Endothelial cell of umbilical vein (primary cell): ENCODE measurements around the gene CXorf49B. TPM values are rescaled to one million over a fixed set of nuclear protein-coding genes. Genes with fewer than 3 reads are reported as not detected.
"Not testable (repeated sequence)": the region's sequence is repeated elsewhere in the genome, so short reads cannot be mapped to it uniquely, and the experiment has no call there.

Experiments used
- BruUV-seq: library from RNA; stranded (reverse); fragments of 400-500 nt; replicated peaks from 2 replicates; lab custom pipeline; 2021; lab: Mats Ljungman, UMichigan
- CTCF ChIA-PET: fragments of 300-600, 350-600 bp; sonication (Branson Sonifier 250); formaldehyde crosslinking; loops from one replicate; lab custom pipeline; 2021; ENCODE audit warnings: antibody characterized with exemption, inconsistent platforms; lab: Charles Lee
- POLR2A ChIA-PET: fragments of 300-600, 350-600 bp; sonication (Branson Sonifier 250); formaldehyde crosslinking; loops from one replicate; lab custom pipeline; 2021; ENCODE audit warnings: antibody characterized with exemption, inconsistent platforms; lab: Charles Lee
- DNase-seq: peaks from one replicate; pipeline ENCODE4 v3.0.0-alpha.2; 2011; ENCODE audit warnings: low read depth, low spot score
- FAIRE-seq: peaks from 2 replicates; lab custom pipeline; 2011; peaks lifted over from hg19 to GRCh38; lab: Jason Lieb, UNC
- H2AFZ ChIP-seq: 2 replicates; pipeline ENCODE4 v1.6.0; 2012; ENCODE audit warnings: low read depth, low read length, control low read depth, inconsistent platforms
- H3K27ac ChIP-seq: 2 replicates; pipeline ENCODE4 v1.5.1; 2011; ENCODE audit warnings: low read depth, mild to moderate bottlenecking, control low read depth, low read length, moderate library complexity; ENCODE audit not compliant: insufficient read depth
- H3K27me3 ChIP-seq, 2 experiments: 2 replicates each; pipeline versions ENCODE4 v1.6.0 to v1.6.1; 2011; ENCODE audit warnings: low read length in 2 of 2, mixed read lengths in 1 of 2; ENCODE audit not compliant: control insufficient read depth in 2 of 2, insufficient read depth in 2 of 2
- H3K36me3 ChIP-seq, 2 experiments: 2 replicates in 1 of 2; 3 replicates in 1 of 2; pipeline ENCODE4 v1.5.1; 2011; ENCODE audit warnings: low read length in 2 of 2, mild to moderate bottlenecking in 1 of 2, moderate library complexity in 1 of 2; ENCODE audit not compliant: control insufficient read depth in 2 of 2, insufficient read depth in 2 of 2; ENCODE audit errors: extremely low read depth in 1 of 2
- H3K4me1 ChIP-seq: 3 replicates; pipeline ENCODE4 v1.5.1; 2011; ENCODE audit warnings: mild to moderate bottlenecking, low read length; ENCODE audit not compliant: control insufficient read depth, insufficient read depth; ENCODE audit errors: extremely low read depth
- H3K4me2 ChIP-seq: 2 replicates; pipeline ENCODE4 v1.6.1; 2011; ENCODE audit warnings: low read length, control low read depth, mixed read lengths; ENCODE audit not compliant: insufficient read depth
- H3K4me3 ChIP-seq, 3 experiments: fragments of 200-600 bp in 1 of 3; sonication (generic), shearing (Covaris generic) in 1 of 3; replicated peaks in 1 of 3; 2 replicates each; pipeline ENCODE4 v1.5.1; 2011 to 2016; ENCODE audit warnings: control low read depth in 3 of 3, low read length in 3 of 3, mild to moderate bottlenecking in 2 of 3, inconsistent platforms in 1 of 3, low read depth in 1 of 3, moderate library complexity in 1 of 3; ENCODE audit not compliant: insufficient read depth in 1 of 3
- H3K79me2 ChIP-seq: 2 replicates; pipeline ENCODE4 v1.6.0; 2012; ENCODE audit warnings: low read length, inconsistent platforms; ENCODE audit not compliant: control insufficient read depth, insufficient read depth
- H3K9ac ChIP-seq: replicated peaks from 2 replicates; pipeline ENCODE3; 2011; ENCODE audit warnings: low read length, control low read depth; ENCODE audit not compliant: insufficient read depth; ENCODE audit errors: extremely low read depth
- H3K9me1 ChIP-seq: replicated peaks from 3 replicates; pipeline ENCODE4 v1.6.0; 2011; ENCODE audit warnings: mild to moderate bottlenecking, low read length; ENCODE audit not compliant: control insufficient read depth, insufficient read depth; ENCODE audit errors: extremely low read depth
- H3K9me3 ChIP-seq: replicated peaks from 2 replicates; pipeline ENCODE4 v1.5.1; 2012; ENCODE audit warnings: low read length, inconsistent platforms; ENCODE audit not compliant: control insufficient read depth, insufficient read depth
- H4K20me1 ChIP-seq: replicated peaks from 2 replicates; pipeline ENCODE3; 2011; ENCODE audit warnings: mild to moderate bottlenecking, low read length; ENCODE audit not compliant: control insufficient read depth, insufficient read depth; ENCODE audit errors: extremely low read depth
- dilution Hi-C: fragments of 300-500 bp; cut with MboI; formaldehyde crosslinking; loops from one replicate; pipeline ENCODE4 v1.15.0; 2019; ENCODE audit warnings: low sequenced_read_pairs; ENCODE audit not compliant: extremely low pct_ligation_motif_present
- intact Hi-C: fragments of 100-400 bp; cut with micrococcal nuclease; formaldehyde crosslinking; loops from one replicate; pipeline ENCODE4 v1.10.0; 2022
- polyA plus RNA-seq, 4 experiments: library from polyadenylated mRNA; depleted of rRNA in 3 of 4; stranded (reverse) in 3 of 4; unstranded in 1 of 4; fragments of >200 nt; gene quantifications; 2 replicates each; pipeline versions ENCODE4 v1.2.1 to v1.2.3, GENCODE V29; 2011 to 2012; ENCODE audit warnings: missing spikeins in 1 of 4
- total RNA-seq: library from RNA; stranded (reverse); gene quantifications from 2 replicates; pipeline ENCODE4 v1.2.3, GENCODE V29; 2021

Gene CXorf49B
- total and polyA plus RNA-seq, 2 donors (not counting 3 experiments of a cell fraction or from before 2014, with no cell fraction given): not detected

GRCh38 chrX:71764832-71765231, 1.7 kb downstream of the CXorf49B start:
- FAIRE-seq, dilution Hi-C loops: not testable (repeated sequence)

GRCh38 chrX:71765613-71766012, 2.5 kb downstream of the CXorf49B start:
- H3K9ac ChIP-seq, H3K27me3 ChIP-seq, H3K9me3 ChIP-seq, DNase-seq, H3K4me3 ChIP-seq, dilution Hi-C loops, CTCF ChIA-PET, H3K79me2 ChIP-seq, intact Hi-C loops, H4K20me1 ChIP-seq, H3K9me1 ChIP-seq, H3K27ac ChIP-seq, H2AFZ ChIP-seq, BruUV-seq, H3K36me3 ChIP-seq, H3K4me2 ChIP-seq, POLR2A ChIA-PET, H3K4me1 ChIP-seq, FAIRE-seq: not testable (repeated sequence)

More at GRCh38 chrX:71764832-71765231, 1.7 kb downstream of the CXorf49B start:
- H4K20me1 ChIP-seq, H3K4me1 ChIP-seq, DNase-seq, H3K9me1 ChIP-seq, H3K36me3 ChIP-seq, H3K27me3 ChIP-seq, H3K4me3 ChIP-seq, intact Hi-C loops, H3K79me2 ChIP-seq, H3K9ac ChIP-seq, H3K9me3 ChIP-seq, H3K27ac ChIP-seq, POLR2A ChIA-PET, H2AFZ ChIP-seq, H3K4me2 ChIP-seq, BruUV-seq, CTCF ChIA-PET: not testable (repeated sequence)

GRCh38 chrX:71767134-71767533, 4.0 kb downstream of the CXorf49B start:
- BruUV-seq, H4K20me1 ChIP-seq, H3K9ac ChIP-seq, intact Hi-C loops, FAIRE-seq, H3K4me3 ChIP-seq, H3K4me2 ChIP-seq, H3K27me3 ChIP-seq, H3K36me3 ChIP-seq, H3K9me3 ChIP-seq, dilution Hi-C loops, H3K4me1 ChIP-seq, POLR2A ChIA-PET, CTCF ChIA-PET, H3K27ac ChIP-seq, H2AFZ ChIP-seq, DNase-seq, H3K9me1 ChIP-seq, H3K79me2 ChIP-seq: not testable (repeated sequence)

- H3K9me1 ChIP-seq, FAIRE-seq, DNase-seq, H3K79me2 ChIP-seq, H3K27me3 ChIP-seq, H4K20me1 ChIP-seq, H3K4me2 ChIP-seq, H3K4me1 ChIP-seq, POLR2A ChIA-PET, dilution Hi-C loops, H3K9ac ChIP-seq, BruUV-seq, H3K36me3 ChIP-seq, CTCF ChIA-PET, intact Hi-C loops, H2AFZ ChIP-seq, H3K9me3 ChIP-seq, H3K27ac ChIP-seq, H3K4me3 ChIP-seq: not testable (repeated sequence)
These were observed 15.2 kb downstream of the CXorf49B start for GRCh38 chrX:71778322-71778721.
